CD4-positive, alpha-beta T cell treated with Interleukin-21 for 1 hour (primary cell): ENCODE results near the gene KIF13A.
"Not testable (repeated sequence)": the region's sequence is repeated elsewhere in the genome, so short reads cannot be mapped to it uniquely, and the experiment has no call there.

ENCODE experiments used
- DNase-seq: peaks from one replicate; pipeline ENCODE4 v3.0.0-alpha.2; 2020

Gene KIF13A

DNA sequence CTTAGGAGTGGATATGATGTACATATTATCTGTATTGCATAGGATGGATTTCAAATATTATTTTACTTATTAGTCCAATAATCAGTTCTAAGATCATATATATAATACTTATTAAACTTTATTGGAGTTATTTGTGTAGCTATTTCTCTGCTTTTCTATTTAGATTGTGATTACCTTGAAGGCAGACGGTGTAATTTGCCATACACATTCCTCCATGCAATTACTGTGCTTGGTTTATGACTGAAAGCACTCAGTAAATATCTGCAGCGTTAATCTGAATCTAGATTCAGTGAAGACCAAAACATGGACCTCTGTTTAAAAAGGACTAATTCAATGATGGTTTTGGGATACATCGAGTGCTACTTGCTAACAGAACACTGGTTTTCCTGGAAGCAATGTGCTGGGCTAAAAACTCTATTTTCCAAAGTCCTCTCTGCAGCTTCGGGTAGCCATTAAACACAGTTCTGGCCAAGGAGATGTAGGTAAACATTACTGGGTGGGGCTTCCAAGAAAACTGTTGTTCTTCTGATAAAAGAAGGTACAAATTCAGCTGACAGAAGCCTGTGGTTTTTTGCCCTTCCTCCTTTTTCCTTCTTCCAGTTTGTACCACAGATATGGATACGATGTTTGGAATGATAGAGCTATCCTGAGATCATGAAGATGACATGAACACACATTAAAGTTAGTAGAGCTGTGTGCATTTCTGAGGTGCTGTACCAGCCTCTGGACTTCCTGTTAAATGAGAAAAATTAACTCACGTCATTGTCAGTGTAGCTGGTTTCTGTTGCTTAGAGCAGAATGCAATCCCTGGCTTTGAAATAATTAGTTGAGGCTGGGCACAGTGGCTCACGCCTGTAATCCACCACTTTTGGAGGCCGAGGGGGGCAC lies 144.3 kb downstream of the KIF13A start:
- DNase-seq: no peak

DNA sequence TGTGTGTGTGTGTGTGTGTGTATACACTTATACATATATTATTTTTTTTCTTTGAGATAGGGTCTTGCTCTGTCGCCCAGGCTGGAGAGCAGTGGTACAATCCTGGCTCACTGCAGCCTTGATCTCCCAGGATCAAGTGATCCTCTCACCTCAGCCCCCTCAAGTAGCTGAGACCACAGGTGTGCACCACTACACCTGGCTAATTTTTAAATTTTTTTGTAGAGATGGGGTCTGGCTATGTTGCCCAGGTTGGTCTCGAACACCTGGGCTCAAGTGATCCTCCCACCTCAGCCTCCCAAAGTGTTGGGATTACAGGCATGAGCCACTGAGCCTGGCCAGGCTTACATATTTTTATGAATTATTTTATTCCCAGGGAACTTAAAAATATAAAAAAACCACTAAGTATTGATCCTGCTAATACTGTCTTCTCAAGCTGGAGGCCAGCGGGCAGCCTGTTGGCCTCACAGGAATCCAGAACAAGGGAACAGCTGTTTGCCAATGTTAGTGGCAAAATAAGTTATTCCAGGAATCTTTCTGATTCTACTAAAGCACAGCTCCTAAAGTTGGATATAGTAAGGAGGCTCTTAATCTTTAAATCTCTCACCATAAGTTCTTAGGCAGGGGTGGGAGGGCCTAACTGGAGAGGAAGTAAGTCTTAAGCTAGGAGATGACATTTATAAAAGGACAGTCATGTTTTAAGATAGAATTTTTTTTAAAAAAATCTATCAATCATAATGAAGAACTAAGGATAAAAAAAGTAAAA lies 145.2 kb downstream of the KIF13A start:
- no peak for DNase-seq

DNA sequence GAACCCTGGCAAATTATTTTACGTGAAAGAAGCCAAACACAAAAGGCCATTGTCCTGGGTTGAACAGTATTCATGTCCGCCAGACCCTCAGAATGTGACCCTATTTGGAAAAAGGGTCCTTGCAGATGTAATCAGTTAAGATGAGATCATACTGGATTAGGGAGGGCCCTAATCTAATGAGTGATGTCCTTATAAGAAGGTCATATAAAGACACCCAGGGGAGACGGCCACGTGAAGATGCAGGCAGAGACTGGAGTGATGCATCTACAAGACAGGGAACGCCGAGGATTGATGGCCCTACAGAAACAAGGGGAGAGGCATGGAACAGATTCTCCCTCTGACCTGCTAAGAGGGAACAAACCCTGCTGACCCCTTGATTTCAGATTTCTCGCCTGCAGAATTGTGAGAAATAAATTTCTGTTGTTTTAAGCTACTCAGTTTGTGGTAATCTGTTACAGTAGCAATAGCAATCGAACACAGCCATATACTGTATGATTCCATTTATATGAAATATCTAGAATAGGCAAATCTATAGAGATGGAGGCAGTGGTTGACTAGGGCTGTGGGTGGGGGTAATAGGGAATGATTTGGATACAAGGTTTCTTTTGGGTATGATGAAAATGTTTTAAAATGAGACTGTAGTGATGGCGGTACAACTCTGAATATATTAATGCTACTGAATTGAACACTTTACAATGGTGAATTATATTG lies 147.8 kb downstream of the KIF13A start:
- DNase-seq: no peak

DNA sequence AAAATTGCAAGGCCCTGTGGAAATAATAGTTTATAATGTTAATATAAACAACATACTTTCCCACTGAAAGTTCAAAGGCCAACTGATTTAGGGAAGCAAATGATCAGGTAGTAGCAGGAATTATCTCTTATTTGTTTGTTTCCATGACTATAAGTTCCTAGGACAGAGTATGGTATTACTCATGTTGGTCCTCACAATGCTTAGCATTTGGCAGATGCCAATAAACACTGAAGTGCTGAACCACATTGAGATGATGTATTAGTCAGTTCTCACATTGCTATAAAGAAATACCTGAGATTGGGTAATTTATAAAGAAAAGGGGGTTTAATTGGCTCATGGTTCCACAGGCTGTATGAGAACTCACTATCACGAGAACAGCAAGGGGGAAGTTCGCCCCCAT lies 151.1 kb downstream of the KIF13A start:
- no peak for DNase-seq

DNA sequence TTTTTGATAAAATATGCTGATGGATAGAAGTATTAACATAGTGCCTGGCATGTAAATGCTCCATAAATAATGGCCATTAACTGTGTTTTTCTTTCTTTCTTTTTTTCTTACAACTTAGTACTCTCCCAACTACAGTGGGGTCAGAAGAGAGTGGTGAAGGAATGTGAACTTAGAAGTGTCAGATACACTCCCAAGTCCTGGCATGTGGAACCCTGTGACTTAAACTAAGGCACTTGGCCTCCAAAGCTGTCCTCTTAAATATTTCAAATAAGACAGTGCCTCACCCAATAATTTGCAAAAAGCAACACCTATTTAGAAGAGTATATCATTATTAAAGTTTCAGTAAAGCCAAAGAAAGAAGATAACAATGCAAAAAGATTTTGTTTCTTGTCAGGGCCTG lies 151.7 kb downstream of the KIF13A start:
- DNase-seq: no peak

DNA sequence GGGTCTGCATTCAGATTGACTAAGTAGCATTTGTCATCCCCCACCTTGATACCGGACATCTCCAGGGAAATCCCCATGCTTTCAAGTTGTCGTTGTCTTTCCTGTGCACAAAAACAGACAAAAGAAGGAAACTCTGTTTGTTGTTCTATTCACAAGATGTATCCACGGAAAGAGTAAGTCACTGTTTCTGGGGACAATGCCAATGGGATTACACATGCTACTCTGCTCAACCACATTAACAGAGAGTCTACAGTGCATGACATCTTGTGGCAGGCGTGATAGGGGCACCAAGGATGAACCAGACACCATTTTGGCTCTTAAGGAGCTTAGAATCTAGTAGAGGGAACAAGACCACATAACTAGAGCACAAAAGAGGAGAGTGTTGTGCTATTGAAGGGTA lies 156.3 kb downstream of the KIF13A start:
- no peak for DNase-seq

DNA sequence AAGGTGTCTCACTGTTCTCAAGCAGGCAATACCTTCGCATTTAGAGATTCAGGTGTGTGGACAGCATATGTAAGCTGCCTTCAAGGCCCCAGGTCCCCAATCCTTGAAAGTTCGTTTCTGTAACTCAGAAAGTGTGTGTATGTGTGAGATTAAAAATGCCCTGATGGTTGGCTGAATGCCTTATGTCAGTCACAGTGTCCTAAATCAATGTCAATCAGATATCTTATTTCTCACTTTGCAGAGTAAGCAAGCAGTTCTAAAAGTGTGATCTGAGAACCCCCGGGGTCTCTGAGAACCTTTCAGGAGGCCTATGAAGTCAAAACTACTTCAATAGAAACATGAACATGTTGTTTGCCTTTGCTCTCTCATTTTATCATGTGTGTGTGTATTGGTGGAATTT lies 157.5 kb downstream of the KIF13A start:
- no peak for DNase-seq

DNA sequence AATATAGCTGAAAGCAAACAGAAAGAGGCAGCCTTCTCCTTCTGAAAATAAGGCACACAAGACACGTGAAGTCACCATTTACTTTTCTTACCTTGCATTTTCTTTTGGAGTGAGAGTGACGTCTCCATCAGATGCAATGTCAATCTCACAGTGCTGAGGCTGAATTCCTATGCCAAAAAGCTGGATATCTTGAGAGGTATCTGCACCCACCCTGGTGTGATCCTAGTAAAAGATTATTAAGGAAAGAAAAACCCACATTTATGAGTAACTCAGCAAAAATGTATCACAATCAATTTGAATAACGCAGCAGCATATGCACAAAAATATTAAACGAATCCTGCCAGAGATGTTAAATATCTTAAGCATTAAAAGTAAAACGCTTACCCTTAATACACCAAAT lies 159.3 kb downstream of the KIF13A start:
- no peak for DNase-seq

DNA sequence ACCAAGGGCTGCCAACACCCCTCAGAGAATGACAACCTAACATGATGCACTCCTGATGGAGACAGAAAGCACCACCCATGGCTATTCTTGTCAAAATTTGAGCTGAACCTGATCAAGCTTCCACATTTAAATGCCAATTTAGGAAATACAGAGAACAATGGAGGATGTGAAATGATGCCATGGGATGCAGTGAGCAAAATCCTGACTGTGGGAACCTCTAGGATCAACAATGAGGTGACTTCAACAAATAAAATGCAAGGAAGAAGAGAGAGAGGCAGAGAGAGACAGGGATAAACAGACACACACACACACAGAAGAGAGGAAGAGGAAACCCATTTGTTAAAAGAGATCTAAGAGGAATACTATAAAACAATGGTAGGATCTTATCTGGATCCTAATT lies 161.1 kb downstream of the KIF13A start:
- no peak for DNase-seq

DNA sequence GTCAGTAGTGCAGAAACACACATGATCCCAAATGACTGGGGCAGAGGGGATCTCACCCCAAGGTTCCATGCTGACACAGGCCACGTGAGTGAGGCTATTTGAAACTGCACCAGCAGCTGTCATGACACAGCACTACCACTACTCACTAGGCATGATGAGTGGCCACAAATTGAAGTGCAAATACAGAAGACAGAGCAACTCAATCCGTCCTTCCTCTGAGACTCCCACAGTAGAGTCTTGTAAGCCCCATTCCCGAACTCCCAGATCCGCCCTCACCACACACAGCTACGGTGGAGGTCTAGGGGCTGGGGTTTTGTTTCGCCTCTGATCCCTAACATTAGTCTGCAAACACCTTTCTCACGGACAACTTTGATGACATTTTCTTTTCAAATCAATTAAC lies 167.4 kb downstream of the KIF13A start:
- DNase-seq: no peak

DNA sequence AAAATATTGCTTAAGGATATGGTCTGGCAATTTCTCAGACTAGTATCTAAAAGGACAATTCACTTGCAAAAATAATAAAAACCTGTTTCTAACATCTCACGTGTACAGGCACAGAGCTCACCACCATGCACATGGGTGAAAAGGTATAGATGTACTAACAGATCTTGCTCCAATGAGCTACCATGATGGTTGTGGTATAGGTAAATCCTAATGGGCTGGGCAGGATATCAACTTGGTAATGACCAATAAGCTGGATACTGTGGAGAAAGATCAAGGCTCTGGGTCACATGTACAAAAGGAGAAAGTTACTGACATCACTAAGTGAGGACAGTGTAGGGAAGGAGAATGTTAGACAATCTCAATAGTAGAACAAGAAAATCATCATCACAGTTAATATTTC lies 169.7 kb downstream of the KIF13A start:
- DNase-seq: no peak

DNA sequence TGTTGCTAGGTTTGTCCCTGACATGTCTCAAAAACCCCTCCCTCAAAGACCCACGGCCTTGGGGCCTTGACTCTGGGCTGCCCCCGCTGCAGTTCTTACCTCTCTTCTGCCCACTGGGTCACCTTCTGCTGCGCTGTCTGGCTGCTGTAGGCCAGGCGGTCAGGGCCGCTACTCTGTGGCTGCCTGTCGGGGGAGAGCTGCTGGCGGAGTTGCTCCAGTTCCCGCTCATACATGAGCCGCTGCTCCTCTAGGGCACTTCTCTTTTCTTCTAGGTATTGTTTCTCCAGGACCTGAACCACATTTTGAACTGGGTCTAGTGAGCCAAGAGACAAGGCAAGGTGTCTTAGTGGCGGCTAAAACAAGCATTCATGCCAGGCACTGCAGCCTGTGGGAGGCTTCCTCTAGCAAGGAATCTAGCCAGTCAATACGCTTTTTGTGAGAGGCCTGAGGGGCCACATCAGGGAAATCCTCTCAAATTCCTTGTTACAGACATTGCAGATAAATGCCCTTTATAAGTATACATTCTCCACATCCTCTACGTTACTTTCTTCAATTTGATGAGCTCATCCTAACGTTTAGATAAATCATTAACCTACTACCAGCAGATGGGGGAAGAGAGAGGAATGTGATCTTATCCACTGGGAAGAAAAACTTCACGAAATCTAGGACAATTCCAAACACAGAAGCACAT lies 170.4 kb downstream of the KIF13A start:
- DNase-seq: no peak

DNA sequence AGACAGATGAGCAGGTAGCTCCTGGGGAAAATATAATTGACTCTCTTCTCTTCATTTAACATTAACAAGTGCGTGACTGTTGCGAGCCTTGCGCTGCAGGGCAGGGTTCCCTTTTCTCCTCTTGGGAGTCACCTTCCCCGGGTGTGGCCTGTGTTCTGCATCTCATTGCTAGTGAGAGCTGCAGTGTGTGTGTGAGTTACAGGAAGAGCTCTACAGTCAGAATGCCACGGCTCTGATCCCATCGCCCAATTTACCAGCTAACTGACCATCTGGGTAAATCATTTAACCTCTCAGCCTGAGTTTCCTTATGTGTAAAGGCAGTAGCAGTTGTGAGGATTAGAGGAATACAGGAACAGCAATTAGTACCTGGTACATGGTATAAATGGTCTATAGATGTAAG lies 173.9 kb downstream of the KIF13A start:
- no peak for DNase-seq

DNA sequence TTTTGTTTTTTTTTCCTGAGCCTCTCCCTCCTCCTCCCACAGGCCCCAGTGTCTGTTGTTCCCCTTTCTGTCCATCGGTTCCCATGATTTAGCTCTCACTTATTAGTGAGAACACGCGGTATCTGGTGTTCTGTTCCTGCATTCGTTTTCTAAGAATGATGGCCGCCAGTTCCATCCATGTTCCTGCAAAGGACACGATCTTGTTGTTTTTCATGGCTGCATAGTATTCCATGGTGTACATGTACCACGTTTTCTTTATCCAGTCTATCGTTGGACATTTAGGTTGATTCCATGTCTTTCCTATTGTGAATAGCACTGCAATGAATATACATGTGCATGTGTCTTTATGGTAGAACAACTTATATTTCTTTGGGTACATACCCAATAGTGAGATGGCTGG lies 175.1 kb downstream of the KIF13A start:
- DNase-seq: no peak

DNA sequence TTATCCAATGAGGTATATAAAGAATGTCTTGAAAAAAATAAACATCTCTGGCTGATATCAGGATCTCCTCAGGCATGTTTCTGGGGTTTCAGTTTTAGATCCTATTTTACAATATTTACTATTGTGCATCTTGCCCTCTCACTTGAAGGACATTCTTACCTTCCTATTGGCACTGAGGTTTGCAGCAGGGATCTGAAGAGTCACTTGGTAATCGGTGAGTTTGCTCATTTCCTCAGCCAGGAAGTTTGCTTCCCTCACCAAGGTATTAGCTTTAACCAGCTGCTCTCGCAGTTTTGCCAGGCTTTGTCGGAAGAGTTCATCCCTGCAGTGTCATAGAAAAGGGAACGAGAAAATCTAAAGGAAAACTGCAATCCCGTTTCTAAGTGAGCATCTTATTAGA lies 178.8 kb downstream of the KIF13A start:
- DNase-seq: no peak

DNA sequence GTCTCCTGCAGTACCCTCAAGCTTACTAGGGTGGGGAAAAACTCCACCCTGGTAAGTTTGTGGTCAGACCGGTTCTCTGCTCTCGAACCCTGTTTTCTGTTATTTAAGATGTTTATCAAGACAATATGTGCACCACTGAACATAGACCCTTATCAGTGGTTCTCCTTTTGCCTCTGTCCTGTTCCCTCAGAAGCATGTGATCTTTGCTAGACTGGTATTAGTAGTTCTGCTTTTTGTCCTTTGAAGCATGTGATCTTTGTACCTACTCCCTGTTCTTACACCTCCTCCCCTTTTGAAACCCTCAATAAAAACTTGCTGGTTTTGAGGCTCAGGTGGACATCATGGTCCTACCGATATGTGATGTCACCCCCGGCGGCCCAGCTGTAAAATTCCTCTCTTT lies 180.0 kb downstream of the KIF13A start:
- not testable (repeated sequence) for DNase-seq

DNA sequence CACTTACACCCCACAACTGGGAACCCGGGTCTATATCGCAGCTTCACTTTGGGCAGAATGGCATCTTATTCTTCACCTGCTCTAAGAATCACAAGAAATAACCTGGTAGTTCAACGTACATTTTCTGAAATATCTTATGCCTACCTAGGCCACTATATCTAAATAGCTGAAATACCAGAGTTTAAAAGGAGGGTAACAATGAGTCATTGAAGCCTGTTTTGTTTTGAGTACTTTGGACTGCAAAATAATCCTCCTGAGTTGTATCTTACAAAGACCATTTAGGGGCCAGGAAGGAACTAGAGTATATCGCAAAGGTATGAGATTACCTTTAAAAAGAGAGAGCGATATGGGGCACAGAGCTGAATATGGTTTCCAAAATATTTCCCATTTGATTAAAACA lies 184.0 kb downstream of the KIF13A start:
- DNase-seq: no peak

DNA sequence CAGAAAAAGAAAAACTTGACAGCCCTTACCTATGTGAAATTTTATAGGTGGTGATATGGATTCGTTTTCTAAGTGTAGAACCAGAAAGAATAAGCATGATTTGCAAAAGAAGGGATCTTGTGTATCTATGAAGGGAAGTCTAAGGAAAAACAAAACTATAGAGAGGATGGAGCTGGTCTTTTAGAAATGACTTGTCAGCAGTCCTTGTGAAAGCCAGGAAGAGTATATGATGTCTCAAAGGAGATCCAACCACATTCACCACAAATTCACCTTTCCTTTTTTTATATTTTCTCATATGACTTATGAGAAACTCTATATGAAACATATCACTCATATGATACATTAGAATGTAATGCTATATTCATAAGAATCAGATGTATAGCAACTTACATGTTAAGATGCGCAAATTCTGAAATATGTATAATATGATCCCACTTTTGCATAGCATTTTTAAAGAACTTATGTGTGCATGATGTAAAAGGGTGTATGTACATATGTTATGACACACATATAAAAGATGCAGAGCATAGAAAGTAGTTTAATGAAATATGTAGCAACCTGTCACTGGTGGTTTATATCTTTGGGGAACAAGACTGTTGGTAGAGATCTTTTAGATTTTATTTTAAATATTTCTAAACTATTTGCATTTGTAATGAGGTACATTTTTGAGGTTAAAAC lies 188.8 kb downstream of the KIF13A start:
- DNase-seq: no peak

DNA sequence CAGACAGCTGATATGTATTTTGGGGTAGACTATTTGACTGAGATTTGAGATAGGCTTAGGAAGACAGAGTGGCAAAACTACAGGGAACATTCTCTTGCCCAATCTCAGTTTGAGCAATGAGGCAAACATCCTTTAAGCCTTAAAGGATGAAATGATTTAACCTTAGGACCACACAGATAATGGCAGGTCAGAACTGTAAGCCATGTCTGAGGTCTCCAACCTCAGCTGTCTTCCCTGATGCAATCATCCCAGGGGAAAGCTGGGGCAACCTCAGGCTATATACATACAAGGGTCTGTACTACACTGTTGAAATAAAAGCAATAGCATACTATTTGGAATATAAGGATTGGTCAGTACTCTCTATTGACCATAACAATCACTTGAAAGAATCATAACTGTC lies 196.9 kb downstream of the KIF13A start:
- DNase-seq: no peak

DNA sequence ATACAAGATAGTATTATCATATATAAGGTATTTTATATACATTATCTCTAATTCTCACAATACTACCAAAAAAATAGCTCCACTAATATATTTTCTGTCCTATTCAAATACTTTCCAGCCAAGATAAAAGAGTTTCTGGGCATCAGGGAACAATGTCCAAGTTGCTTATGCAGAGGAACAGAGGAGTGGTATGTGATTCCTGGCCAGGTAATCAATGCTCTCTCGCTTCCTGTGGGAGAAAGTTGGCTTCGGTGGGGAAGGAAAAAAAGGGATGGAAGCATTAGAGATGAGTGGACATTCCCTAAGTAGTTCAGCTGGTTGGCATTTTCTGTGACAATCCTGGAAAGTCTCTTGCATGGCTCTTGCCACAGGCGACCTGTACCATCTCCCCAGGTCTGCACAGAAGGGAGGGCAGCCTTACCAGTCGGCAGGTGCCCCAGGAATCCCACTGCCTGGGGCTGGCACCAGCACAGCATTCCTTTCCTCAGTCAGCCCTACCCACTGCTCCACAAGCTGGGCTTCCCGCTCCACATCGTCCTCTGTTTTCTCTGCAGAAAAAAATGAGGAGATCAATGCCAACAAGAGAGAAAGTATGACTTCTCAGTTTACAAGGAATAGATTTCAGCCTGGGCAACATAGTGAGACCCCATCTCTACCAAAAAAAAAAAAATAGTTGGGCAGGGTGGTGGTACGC lies 202.2 kb downstream of the KIF13A start:
- no peak for DNase-seq

DNA sequence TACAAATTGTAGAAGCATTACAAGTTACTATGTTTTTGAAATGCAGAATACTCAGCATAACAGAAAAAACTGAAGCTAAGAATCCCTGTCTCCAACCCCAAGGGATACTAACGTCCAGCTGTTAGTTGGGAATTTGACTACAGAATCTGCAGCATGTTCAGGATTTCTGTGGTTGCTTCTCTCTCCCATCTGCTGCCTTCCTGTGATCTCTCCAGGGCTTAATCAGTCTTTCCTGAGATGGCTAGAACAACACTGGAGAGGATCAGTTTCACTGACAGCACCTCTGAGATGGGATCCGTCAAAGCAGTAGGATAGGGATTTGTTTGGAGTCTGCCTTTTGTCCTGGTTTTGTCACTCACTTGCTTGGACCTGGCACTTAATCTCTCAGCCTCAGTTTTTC lies 207.4 kb downstream of the KIF13A start:
- no peak for DNase-seq

DNA sequence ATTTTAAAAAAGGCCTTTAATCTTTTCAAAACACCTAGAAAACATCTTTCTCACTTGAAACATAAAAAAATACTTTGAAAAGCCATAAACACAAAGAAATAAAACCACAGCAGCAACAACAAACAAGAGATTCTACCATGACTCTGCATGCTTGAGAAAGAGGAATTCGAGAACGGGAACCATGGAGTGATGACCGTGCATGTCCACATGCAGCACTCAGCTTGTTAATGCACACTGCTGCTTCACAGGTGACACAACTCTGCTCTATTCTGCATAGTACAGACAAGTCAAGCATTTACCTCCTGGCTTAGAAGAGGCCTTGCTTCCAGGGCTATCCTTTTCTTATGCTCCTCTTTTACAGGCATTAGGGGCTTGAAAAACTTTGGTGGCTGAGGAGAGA lies 215.8 kb downstream of the KIF13A start:
- DNase-seq: no peak
